OCI-LY1 (cell line): Measurements from ENCODE around the gene EIF3F.
A peak's percentile ranks its signal among the peaks of the same experiment; 100 is the strongest.

Experiments used
- H2AFZ ChIP-seq: fragments of 200-600 bp; sonication (generic), shearing (Covaris generic); 2 replicates; pipeline ENCODE4 v1.6.0; 2014; ENCODE audit warnings: antibody characterized with exemption, mild to moderate bottlenecking, low read length
- H3F3A ChIP-seq: fragments of 200-600 bp; sonication (generic), shearing (Covaris generic); 2 replicates; pipeline ENCODE4 v1.6.0; 2014; ENCODE audit warnings: mild to moderate bottlenecking, antibody characterized with exemption, low read length, moderate library complexity; ENCODE audit not compliant: insufficient read depth
- H3K27ac ChIP-seq: fragments of 200-600 bp; sonication (generic); 2 replicates; pipeline ENCODE4 v1.5.1; 2014; ENCODE audit warnings: low read length, mixed run types, mild to moderate bottlenecking, low read depth; ENCODE audit not compliant: poor library complexity, severe bottlenecking
- H3K27me3 ChIP-seq: fragments of 200-600 bp; sonication (generic); 2 replicates; pipeline ENCODE4 v1.6.0; 2014; ENCODE audit warnings: antibody characterized with exemption, mild to moderate bottlenecking, low read length, moderate library complexity; ENCODE audit not compliant: insufficient read depth
- H3K36me3 ChIP-seq: fragments of 200-600 bp; sonication (generic); 2 replicates; pipeline ENCODE4 v1.6.1; 2014; ENCODE audit warnings: mild to moderate bottlenecking, antibody characterized with exemption, low read length, moderate library complexity, mixed read lengths; ENCODE audit not compliant: insufficient read depth
- H3K4me1 ChIP-seq: fragments of 200-600 bp; sonication (generic); 2 replicates; pipeline ENCODE4 v1.5.1; 2014; ENCODE audit warnings: mild to moderate bottlenecking, low read length, moderate library complexity; ENCODE audit not compliant: insufficient read depth, severe bottlenecking
- H3K4me2 ChIP-seq: fragments of 200-600 bp; sonication (generic), shearing (Covaris generic); 2 replicates; pipeline ENCODE4 v1.6.1; 2014; ENCODE audit warnings: low read length
- H3K4me3 ChIP-seq: fragments of 200-600 bp; sonication (generic); 2 replicates; pipeline ENCODE4 v1.5.1; 2014; ENCODE audit warnings: low read length, low read depth, mild to moderate bottlenecking, mixed read lengths; ENCODE audit not compliant: poor library complexity, severe bottlenecking
- H3K79me2 ChIP-seq: fragments of 200-600 bp; shearing (Covaris generic); 2 replicates; pipeline ENCODE4 v1.6.1; 2016; ENCODE audit warnings: mixed run types, low read length, mixed read lengths; ENCODE audit not compliant: insufficient read depth
- H3K9ac ChIP-seq: fragments of 200-600 bp; sonication (generic), shearing (Covaris generic); 2 replicates; pipeline ENCODE4 v1.6.1; 2014; ENCODE audit warnings: mild to moderate bottlenecking, low read length, mixed read lengths
- H3K9me2 ChIP-seq: fragments of 200-600 bp; sonication (generic), shearing (Covaris generic); 2 replicates; pipeline ENCODE4 v1.6.1; 2014; ENCODE audit warnings: low read depth, mild to moderate bottlenecking, low read length, mixed read lengths
- H3K9me3 ChIP-seq: fragments of 200-600 bp; shearing (Covaris generic); 2 replicates; pipeline ENCODE4 v1.6.1; 2014; ENCODE audit warnings: low read length, mixed read lengths
- H4K20me1 ChIP-seq: fragments of 200-600 bp; sonication (generic), shearing (Covaris generic); 2 replicates; pipeline ENCODE4 v1.6.0; 2016; ENCODE audit warnings: mild to moderate bottlenecking, low read length; ENCODE audit not compliant: insufficient read depth
- EZH2 ChIP-seq: fragments of 200-600 bp; sonication (generic), shearing (Covaris generic); IDR thresholded peaks from 2 replicates; pipeline ENCODE4 v1.8.0; 2017; ENCODE audit warnings: borderline replicate concordance, mixed run types, mild to moderate bottlenecking, antibody characterized with exemption, low read length, moderate library complexity, mixed read lengths
- TF ChIP-seq, protein P1 (sequence below): fragments of 200-600 bp; sonication (generic), shearing (Covaris generic); IDR thresholded peaks from 2 replicates; pipeline ENCODE4 v1.5.1; 2017; ENCODE audit warnings: mild to moderate bottlenecking, antibody characterized with exemption, low read length, moderate library complexity, mixed read lengths

EIF3F gene

DNA sequence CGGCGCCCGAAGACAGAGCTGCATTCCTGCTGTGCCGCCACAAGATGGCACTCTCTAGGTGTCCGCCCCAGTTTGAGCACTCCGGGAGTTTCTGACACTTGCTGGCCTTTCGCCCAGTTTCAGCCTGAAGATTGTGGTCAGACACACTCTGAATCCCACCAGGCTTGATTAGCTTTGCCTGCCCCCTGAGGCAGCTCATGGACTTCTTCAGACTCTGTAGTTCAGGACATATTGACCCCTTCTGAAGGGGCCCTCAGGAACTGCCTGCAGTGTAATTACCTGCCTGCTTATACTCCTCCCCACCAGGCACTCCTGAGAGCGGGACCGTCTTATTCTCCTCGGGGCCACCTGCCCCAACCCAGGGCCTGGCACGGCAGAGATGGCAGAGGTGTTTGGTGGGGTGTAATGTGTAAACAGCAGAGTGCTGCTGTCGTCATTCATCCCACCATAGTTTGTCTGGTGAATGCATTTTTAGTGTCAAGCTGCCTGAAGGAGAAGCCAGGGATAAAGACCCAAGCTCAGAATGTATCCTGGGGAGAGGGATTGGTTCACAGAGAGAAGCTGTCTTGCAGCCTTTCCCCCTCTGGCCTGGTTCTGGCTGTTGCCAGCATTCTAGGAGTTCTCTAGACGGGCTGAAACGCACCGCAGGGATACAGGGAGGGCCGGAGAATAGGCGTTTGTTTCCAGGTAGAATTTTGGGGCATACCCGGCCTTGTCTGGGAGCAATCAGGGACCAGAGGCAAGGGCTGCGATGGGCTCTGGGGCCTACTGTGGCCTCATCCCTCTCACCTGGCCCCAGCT, 46.4 kb downstream of the EIF3F start:
- H4K20me1 ChIP-seq: no peaks in the 10 kb centered on the region
- H2AFZ ChIP-seq: no peak overlapping the region
- no peaks in the 10 kb centered on the region for H3K9me3 ChIP-seq
- H3K27ac ChIP-seq: no peak overlapping the region
- H3K4me1 ChIP-seq: no peaks in the 10 kb centered on the region
- H3K79me2 ChIP-seq: no peaks in the 10 kb centered on the region
- no peaks in the 10 kb centered on the region for H3K27me3 ChIP-seq
- no peak overlapping the region for H3K9ac ChIP-seq
- no peak overlapping the region for H3K4me2 ChIP-seq
- no peaks in the 10 kb centered on the region for H3F3A ChIP-seq
- H3K9me2 ChIP-seq: no peaks in the 10 kb centered on the region
- no peaks in the 10 kb centered on the region for H3K36me3 ChIP-seq
- TF ChIP-seq, protein P1, sequence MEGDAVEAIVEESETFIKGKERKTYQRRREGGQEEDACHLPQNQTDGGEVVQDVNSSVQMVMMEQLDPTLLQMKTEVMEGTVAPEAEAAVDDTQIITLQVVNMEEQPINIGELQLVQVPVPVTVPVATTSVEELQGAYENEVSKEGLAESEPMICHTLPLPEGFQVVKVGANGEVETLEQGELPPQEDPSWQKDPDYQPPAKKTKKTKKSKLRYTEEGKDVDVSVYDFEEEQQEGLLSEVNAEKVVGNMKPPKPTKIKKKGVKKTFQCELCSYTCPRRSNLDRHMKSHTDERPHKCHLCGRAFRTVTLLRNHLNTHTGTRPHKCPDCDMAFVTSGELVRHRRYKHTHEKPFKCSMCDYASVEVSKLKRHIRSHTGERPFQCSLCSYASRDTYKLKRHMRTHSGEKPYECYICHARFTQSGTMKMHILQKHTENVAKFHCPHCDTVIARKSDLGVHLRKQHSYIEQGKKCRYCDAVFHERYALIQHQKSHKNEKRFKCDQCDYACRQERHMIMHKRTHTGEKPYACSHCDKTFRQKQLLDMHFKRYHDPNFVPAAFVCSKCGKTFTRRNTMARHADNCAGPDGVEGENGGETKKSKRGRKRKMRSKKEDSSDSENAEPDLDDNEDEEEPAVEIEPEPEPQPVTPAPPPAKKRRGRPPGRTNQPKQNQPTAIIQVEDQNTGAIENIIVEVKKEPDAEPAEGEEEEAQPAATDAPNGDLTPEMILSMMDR: peak; percentile 83
- TF ChIP-seq EZH2: no peak
- H3K4me3 ChIP-seq: no peak overlapping the region

DNA sequence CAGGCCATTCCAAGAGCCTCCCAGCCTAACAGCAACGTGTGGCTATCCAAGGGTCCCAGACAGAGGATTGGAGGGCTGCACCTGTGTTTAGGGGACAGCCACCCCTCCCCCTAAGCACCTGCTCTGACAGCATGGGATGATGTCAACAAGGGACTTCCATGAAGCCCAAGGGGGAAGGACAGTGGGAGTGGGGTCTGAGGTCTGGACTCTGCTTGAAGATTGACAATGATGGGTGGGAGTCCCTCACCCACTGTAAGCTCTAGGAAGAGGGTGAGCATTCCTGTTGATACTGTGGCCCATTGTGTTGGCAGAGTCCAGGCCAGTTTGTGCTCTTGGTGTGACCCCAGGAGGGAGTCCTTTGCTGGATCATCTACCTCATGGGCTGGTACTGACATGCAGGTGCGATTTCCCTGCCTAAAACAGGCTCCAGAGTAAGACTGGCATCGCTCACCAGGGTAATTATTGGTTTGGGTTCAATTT, 47.0 kb downstream of the EIF3F start:
- H3K27me3 ChIP-seq: no peaks in the 10 kb centered on the region
- no peak overlapping the region for H2AFZ ChIP-seq
- H3K9ac ChIP-seq: no peak overlapping the region
- TF ChIP-seq, protein P1: no peak
- no peak for TF ChIP-seq EZH2
- no peaks in the 10 kb centered on the region for H4K20me1 ChIP-seq
- H3K27ac ChIP-seq: no peak overlapping the region
- H3K36me3 ChIP-seq: no peaks in the 10 kb centered on the region
- H3K79me2 ChIP-seq: no peaks in the 10 kb centered on the region
- H3K4me2 ChIP-seq: no peak overlapping the region
- H3K4me3 ChIP-seq: no peak overlapping the region
- no peaks in the 10 kb centered on the region for H3K9me2 ChIP-seq
- no peaks in the 10 kb centered on the region for H3K4me1 ChIP-seq
- H3F3A ChIP-seq: no peaks in the 10 kb centered on the region
- H3K9me3 ChIP-seq: no peaks in the 10 kb centered on the region

DNA sequence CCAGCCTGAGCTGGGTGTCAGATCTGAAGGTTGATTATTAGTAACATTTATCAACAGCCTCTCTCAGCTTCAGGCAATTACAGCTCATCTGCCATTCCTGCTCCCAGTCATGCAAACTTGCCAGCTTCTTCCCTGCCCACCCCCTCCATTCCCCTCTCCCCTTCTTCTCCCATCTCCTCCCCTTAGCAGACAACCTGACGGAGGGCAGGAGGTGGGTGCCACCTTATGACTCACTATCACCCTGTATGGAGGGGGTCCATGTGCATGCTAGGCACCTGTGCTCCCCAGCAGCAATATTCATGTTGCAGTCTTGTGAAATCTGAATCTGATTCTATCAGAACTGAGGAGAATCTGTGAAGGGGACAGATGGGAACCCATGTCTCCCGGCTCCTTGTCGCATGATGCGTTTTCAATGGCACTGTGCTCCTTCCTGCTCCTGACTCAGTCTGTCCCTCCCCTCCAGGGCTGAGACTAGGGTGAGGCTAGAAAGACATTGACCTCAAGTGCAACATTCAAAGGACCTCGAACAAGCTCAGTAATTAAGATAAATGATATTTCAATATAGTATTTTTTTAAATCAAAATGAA, 47.6 kb downstream of the EIF3F start:
- Histone ChIP-seq H3K27ac (no peak overlapping the region), H2AFZ (no peak overlapping the region)
- TF ChIP-seq, protein P1: no peak
- TF ChIP-seq EZH2: no peak

More for the DNA sequence above, 47.6 kb downstream of the EIF3F start:
- Histone ChIP-seq H3K9me2 (no peaks in the 10 kb centered on the region), H3K9me3 (no peaks in the 10 kb centered on the region), H3K4me2 (no peak overlapping the region), H3K4me3 (no peak overlapping the region), H3K27me3 (no peaks in the 10 kb centered on the region), H3F3A (no peaks in the 10 kb centered on the region), H3K79me2 (no peaks in the 10 kb centered on the region), H4K20me1 (no peaks in the 10 kb centered on the region), H3K9ac (no peak overlapping the region), H3K4me1 (no peaks in the 10 kb centered on the region), H3K36me3 (no peaks in the 10 kb centered on the region)
